GM12801 (cell line): ENCODE results near the gene TRIM2.

Source experiments
- TF ChIP-seq, protein P1 (sequence below): IDR thresholded peaks from one replicate; pipeline ENCODE4 v1.5.1; 2011; ENCODE audit warnings: control low read depth; ENCODE audit not compliant: insufficient read length; ENCODE audit errors: extremely low read depth

The TRIM2 gene

DNA sequence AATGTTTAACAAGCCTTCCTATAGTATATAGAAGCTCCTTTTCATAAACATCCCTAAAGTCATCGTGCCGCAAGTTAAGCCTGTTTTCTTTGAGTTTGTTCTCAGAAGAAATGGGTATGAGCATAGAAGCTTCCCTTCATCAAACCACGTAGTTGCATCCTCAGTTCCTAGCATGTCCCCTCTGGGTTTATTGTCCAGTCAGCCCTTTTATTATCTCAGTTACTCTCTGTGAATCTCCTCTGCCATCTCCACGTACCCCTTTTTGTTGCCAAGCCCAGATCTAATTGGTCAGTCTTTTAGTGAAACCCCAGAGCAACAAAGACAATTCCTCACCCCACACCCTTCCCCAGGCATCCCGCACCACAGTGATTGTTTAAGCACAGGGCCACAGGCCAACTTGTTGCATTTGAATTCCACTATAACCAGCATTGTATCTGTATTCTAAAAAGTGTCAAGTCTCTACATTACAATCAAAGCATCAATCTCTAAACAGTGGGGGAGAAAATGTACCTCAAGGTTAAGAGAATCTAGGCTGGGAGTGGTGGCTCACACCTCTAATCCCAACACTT, 12.4 kb upstream of the TRIM2 start:
- TF ChIP-seq, protein P1, sequence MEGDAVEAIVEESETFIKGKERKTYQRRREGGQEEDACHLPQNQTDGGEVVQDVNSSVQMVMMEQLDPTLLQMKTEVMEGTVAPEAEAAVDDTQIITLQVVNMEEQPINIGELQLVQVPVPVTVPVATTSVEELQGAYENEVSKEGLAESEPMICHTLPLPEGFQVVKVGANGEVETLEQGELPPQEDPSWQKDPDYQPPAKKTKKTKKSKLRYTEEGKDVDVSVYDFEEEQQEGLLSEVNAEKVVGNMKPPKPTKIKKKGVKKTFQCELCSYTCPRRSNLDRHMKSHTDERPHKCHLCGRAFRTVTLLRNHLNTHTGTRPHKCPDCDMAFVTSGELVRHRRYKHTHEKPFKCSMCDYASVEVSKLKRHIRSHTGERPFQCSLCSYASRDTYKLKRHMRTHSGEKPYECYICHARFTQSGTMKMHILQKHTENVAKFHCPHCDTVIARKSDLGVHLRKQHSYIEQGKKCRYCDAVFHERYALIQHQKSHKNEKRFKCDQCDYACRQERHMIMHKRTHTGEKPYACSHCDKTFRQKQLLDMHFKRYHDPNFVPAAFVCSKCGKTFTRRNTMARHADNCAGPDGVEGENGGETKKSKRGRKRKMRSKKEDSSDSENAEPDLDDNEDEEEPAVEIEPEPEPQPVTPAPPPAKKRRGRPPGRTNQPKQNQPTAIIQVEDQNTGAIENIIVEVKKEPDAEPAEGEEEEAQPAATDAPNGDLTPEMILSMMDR = no peak

DNA sequence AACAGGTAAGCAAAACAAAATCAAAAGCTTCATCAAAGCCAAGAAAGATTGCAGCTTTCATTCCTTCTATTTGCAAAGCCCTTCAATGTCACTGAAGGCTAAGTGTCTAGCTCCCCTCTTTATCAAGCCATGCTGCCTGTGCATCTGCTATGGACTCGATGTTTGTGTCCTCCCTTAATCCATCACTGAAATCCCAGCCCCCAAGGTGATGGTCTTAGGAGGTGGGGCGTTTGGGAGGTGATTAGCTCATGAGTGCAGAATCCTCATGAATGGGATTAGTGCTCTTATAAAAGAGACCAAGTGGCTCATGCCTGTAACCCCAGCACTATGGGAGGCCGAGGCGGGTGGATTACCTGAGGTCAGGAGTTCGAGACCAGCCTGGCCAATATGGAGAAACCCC, 6.9 kb upstream of the TRIM2 start:
- TF ChIP-seq, protein P1 = no peak

DNA sequence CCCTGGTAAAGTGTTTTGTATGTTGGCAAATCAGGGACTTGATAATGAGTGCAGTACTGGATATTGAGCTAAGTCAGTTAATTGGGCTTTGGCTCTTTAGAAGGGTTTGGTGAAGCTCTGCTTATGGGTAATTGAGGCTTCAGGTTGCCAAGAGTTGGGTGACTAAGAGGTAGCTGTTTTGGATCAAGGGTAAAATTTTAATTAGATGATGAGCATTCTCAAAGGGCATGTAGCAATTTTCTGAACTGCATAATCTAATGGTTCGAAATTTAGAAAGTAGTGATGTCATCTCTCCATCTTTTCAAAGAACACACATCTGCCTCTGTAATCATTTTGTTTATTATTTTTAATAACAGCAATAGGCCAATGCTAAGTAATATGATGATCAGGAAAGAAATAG, 5.5 kb upstream of the TRIM2 start:
- TF ChIP-seq, protein P1 = no peak

DNA sequence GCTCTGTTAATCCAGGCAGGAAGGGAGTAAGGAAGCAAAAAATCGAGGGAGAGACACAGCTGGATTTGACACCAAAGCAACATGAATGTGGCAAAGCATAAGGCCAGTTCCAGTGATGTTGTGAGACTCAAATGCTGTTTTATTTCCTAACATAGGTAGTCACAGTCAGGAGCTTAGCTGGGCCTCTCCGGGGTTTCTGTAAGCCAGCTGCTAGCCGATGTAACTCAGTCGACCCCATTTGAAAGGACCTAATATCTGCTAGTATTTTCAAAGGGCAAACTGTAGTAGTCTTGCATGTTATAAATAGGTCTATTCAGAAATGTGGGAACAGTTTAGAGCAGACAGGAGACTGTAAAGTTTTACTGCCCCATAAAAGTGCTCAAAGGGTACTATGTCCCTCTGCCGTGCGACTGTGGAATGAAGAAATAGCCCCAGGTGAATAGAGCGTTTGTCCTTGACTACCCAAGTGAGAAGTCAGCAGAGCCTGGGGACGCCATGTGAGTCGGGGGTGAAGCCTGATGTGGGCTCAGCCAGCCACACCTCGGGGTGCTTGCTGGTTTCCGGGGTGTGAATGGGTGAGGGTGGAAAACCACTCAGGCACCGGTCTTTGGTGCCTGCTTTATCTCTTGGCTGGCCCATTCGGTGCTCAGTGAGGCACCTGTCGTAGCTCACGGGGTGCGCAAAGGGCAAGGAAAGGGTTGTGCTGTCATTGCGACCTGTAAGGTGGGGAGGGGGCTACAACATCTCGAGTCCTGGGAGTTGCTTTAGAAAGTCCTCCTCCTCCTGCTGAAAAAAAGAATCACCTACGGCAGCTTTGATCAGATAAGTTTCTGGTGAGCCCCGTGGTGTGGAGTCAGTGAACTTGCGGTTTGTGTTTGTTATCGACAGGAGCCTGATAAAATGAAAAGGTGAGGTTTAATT, 745 bp downstream of the TRIM2 start:
- TF ChIP-seq, protein P1 = no peak

DNA sequence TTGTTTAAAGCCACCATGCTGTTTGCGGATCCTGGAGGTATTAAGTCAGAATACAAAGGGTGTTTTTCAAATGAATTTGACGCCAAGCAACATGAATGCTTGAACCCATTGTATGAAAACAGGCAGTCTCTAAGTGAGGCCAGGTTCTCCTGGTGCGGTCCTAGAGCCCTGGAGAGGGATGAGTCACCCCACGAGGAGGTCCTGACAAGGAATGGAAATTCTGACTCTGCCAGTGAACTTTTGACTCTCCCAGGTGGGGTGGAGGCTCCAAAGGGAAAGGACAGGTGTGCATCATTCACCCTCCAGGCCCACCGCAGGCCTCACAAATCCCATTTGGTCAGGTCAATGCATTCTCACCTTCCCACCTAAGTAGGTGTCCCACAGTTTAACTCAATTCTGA, 1.5 kb downstream of the TRIM2 start:
- TF ChIP-seq, protein P1 = no peak

DNA sequence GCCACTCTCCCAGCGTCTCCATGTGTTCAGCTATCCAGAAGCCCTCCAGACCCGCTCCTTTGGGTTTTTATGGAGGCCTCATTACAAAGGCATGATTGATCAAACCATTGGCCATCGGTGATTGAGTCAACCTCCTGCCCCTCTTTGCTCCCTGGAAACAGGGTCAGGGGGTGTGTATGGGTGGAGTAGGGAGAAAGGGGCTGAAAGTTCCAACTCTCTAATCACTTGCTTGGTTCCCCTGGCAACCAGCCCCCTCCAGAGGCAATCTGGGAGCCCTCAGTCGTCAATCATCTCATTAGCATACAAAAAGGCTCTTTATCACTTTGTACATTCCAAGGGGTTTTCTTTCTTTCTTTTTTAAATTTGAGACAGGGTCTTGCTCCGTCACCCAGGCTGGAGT, 2.3 kb downstream of the TRIM2 start:
- TF ChIP-seq, protein P1 = no peak

DNA sequence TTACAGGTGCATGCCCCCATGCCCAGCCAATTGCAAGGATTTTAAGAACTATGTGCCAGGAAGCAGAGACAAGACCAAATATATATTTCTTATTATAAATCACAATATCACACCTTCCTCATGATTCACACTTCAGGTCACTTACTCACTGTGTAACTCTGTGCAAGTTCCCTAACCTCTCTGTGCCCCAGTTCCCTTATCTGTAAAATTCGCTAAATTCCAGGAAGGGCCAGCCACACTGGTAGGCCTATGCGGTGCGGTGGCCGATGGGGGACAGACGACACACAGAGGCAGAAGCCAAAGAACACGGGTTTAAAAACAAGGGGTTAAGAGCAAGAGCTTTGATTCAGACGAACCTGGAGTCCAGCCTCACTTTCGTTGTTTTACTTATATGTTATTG, 2.8 kb downstream of the TRIM2 start:
- TF ChIP-seq, protein P1 = no peak
